ENCODE data around the gene THAP8.

GRCh38 chr19:35995048-35995993 is 58.8 kb downstream of the THAP8 start, which contains the start of gene SDHAF1:
- TF ChIP-seq EZH2 (IDR thresholded peaks at IDR 0.05; ENCODE audit: insufficient read depth, low read length) = no peak
- TF ChIP-seq CTCF (IDR thresholded peaks at IDR 0.05; ENCODE audit: insufficient read depth, low read depth, low read length) = no peak

Data from astrocyte (in vitro differentiated cells and primary cell).